Motor neuron (in vitro differentiated cells): ENCODE data around the gene TSPAN17. TPM values are rescaled to one million over a fixed set of nuclear protein-coding genes. Genes with fewer than 3 reads are reported as not detected.
A peak's percentile ranks its signal among the peaks of the same experiment; 100 is the strongest.

ENCODE experiments used
- ATAC-seq, 8 experiments: fragments of 200-7000 bp; cut with Tn5 transposase; replicated peaks in 6 of 8; 2 replicates each; pipeline ENCODE4 v1.8.0; 2021; ENCODE audit warnings: mild to moderate bottlenecking in 8 of 8, moderate library complexity in 8 of 8
- H3K27ac ChIP-seq, 2 donors: fragments of 250-450 bp; sonication (Bioruptor Pico); 2 replicates each; pipeline ENCODE4 v1.9.0; 2021; ENCODE audit warnings: antibody characterized with exemption in 2 of 2, mild to moderate bottlenecking in 2 of 2, moderate library complexity in 1 of 2
- H3K4me1 ChIP-seq, 2 donors: fragments of 250-450 bp; sonication (Bioruptor Pico); replicated peaks in 1 of 2; 2 replicates each; pipeline ENCODE4 v1.6.1; 2021; ENCODE audit warnings: antibody characterized with exemption in 2 of 2, mild to moderate bottlenecking in 2 of 2, moderate library complexity in 1 of 2
- H3K4me3 ChIP-seq, 5 donors: fragments of 250-450 bp; sonication (Bioruptor Pico); 2 replicates each; pipeline ENCODE4 v1.9.0; 2021; ENCODE audit warnings: antibody characterized with exemption in 5 of 5, mild to moderate bottlenecking in 5 of 5, moderate library complexity in 4 of 5
- WGBS, 10 experiments: fragments of 450-650 bp; shearing (Covaris generic); methylation state at CpG; one replicate each; pipeline ENCODE4 v1.0.0; 2022; 5-methylcytosine and 5-hydroxymethylcytosine counted together
- in situ Hi-C, 9 experiments: fragments of 400-800 bp; cut with MboI; loops; one replicate each; pipeline ENCODE4 v1.15.0; 2021; ENCODE audit warnings: low sequenced_read_pairs in 9 of 9, low pct_unique_long_range_greater_than_20kb in 2 of 9; ENCODE audit not compliant: unreplicated experiment in 9 of 9
- total RNA-seq, 8 experiments: library from RNA; unstranded; fragments of 300-600 nt; gene quantifications; 2 replicates each; pipeline versions ENCODE4 v1.2.3 to v1.2.4, GENCODE V29; 2022

TSPAN17 gene
- total RNA-seq, 8 experiments from 2014 or later = 16.5 to 62.7 (median 25.1) TPM

DNA sequence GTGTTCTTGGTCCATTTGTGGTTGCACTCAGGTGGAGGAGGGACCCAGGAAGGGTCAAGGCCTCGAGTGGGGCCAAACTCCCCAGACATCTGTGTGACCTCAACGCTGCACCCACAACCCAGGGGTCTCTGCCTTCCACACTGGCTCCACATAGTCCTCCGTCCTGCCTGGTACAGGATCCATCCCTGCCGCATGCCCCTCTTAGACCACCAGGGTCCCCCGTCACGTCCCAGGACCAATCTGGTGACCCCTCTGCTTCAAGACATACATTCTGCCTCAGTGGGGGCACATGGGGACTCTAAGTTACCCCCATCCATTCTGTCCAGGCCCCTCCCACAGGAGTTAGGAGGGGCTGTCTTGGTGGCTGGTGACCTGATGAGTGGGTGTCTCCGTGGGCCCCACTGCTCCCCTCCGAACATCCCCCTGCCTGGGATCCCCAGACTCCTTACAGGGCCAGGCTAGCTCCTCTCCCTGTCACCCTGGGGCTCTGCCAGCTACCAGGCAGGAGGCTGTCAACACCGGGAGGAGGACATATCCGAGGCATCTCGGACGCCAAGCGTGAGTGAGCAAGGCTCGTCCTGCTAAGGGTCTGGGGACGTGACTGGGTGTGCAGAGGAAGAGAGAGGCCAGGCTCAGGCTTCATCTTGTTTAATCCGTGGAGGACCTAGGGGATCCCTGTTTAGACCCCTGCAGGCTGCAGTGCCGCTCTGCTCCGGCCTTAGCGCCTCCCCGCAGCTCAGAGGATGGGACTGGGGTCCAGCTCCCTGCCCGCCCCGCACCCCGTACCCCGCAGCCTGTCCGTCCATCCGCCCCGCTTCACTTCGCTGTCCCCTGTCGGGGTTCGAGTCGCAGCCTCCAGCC lies 32.3 kb downstream of the TSPAN17 start:
- Histone ChIP-seq H3K4me1 (peaks cover 6 to 16% of the 10 kb centered on the region in 2 donors), H3K27ac (no peak overlapping the region), H3K4me3 (no peak overlapping the region)
- 67 to 96% (median 69%) methylated on average over 1 to 5 of the region's 31 CpGs; no CpG with 5 or more reads in 7 of the 10 experiments for WGBS, 10 experiments
- peak in 3 of 8 experiments; percentile 3 to 33 (median 3) for ATAC-seq
- in situ Hi-C loops = no loop called here

- Histone ChIP-seq H3K4me1 (peaks cover 6 to 16% of the 10 kb centered on the region in 2 donors), H3K4me3 (no peak overlapping the region), H3K27ac (no peak overlapping the region)
- peak in 7 of 8 experiments; percentile 3 to 78 (median 38) for ATAC-seq
- in situ Hi-C loops = no loop called here
- WGBS, 10 experiments = 66% methylated on average over 12 of the region's 33 CpGs; no CpG with 5 or more reads in 9 of the 10 experiments
Observed at GRCh38 chr5:176680226-176680563, 32.9 kb downstream of the TSPAN17 start.

DNA sequence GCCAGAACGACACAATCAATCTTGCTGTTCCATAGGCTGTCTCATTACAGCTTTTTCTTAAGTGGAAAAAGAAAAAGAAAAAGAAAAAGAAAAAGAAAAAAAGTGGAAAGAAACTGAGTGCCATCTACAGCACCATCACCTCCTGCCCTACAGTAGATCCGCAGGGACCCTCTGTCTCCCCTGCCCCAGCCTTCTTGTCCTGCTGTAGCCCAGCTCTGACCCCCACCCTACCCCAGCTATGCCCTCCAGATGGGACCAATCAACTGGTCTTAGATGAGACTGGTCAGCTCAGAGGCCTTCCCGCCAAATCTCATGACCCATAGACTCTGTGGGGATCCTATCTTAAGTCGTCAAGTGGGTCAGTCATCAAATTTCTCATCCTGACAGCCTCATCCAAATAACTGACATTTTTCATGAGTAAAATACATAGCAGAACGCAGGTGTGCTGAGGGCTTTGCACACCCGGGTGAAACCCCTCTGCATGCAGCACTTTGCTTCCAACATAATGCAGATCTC lies 34.8 kb downstream of the TSPAN17 start:
- WGBS, 10 experiments = 0 to 93% (median 70%) methylated on average over 1 to 4 of the region's 6 CpGs; no CpG with 5 or more reads in 1 of the 10 experiments
- in situ Hi-C loops = no loop called here
- Histone ChIP-seq H3K27ac (no peak overlapping the region), H3K4me1 (peaks cover 0 to 3% of the 10 kb centered on the region in 2 donors), H3K4me3 (no peak overlapping the region)
- ATAC-seq = no peak

GRCh38 chr5:176685010-176685409 lies 37.7 kb downstream of the TSPAN17 start:
- H3K4me3 ChIP-seq = no peak overlapping the region
- H3K27ac ChIP-seq = no peak overlapping the region
- peaks cover 0 to 6% of the 10 kb centered on the region in 2 donors for H3K4me1 ChIP-seq
- in situ Hi-C loops = no loop called here
- no peak for ATAC-seq

DNA sequence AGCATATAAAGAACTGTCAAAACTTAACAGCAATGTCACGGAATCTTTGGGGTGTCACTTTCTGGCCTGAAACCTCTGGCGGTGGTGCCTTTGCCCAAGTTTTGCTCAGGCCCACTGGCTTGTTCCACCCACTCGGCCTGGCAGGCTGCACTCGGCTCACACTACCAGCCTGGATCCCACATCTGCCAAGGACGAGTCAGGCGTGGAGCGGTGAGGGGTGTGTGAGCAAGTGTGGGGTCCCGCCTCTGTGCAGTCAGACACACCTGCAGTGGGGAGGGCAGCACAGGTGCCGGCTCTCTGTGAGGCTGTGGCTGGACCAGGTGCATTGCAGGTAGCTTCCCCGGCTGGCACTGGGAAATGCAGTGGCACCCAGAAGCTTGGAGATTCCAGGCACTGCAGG lies 40.0 kb downstream of the TSPAN17 start:
- in situ Hi-C loops = no loop called here
- Histone ChIP-seq H3K4me3 (no peak overlapping the region), H3K4me1 (peaks cover under 1 to 3% of the 10 kb centered on the region in 2 donors), H3K27ac (no peak overlapping the region)
- no peak for ATAC-seq
- 11 to 89% (median 81%) methylated on average over 1 to 6 of the region's 10 CpGs; no CpG with 5 or more reads in 1 of the 10 experiments for WGBS, 10 experiments

DNA sequence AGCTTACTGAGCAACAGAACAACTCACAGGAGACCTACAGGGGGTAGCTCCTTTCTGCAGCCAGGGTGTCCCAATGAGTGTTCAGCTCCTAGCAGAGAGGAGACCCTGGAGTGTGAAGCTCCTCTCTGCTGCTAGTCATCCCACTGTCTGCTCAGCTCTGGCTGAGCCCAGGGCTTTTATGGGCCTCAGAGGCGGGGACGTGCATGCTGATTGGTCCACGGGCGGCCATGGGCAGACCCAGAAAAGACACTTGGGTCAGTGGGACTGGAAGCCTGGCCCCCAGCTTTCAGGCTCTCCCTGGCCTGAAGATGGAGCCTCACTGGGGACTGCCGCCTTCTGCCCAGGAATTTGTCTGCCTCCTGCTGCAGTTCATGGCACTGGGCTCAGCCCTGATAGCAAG lies 40.6 kb downstream of the TSPAN17 start:
- 25 to 86% (median 54%) methylated on average over 4 of the region's 5 CpGs; no CpG with 5 or more reads in 7 of the 10 experiments for WGBS, 10 experiments
- in situ Hi-C loops = no loop called here
- peak in 5 of 8 experiments; percentile 20 to 91 (median 53) for ATAC-seq
- Histone ChIP-seq H3K4me1 (peaks cover 7 to 8% of the 10 kb centered on the region in 2 donors), H3K27ac (no peak overlapping the region), H3K4me3 (no peak overlapping the region)

- Histone ChIP-seq H3K4me3 (no peak overlapping the region), H3K4me1 (peaks cover 15 to 17% of the 10 kb centered on the region in 2 donors), H3K27ac (no peak overlapping the region)
- in situ Hi-C loops = no loop called here
- no peak for ATAC-seq
- 0 to 100% (median 63%) methylated on average over 1 to 4 of the region's 7 CpGs; no CpG with 5 or more reads in 2 of the 10 experiments for WGBS, 10 experiments
Observed at GRCh38 chr5:176690911-176691310, 43.6 kb downstream of the TSPAN17 start.

- H3K4me1 ChIP-seq = peaks cover 15 to 23% of the 10 kb centered on the region in 2 donors
- no peak overlapping the region for H3K4me3 ChIP-seq
- in situ Hi-C loops = no loop called here
- 33 to 100% (median 71%) methylated on average over 1 of the region's 1 CpG; no CpG with 5 or more reads in 5 of the 10 experiments for WGBS, 10 experiments
- no peak for ATAC-seq
- H3K27ac ChIP-seq = no peak overlapping the region
Observed at GRCh38 chr5:176691524-176691923, 44.2 kb downstream of the TSPAN17 start.

DNA sequence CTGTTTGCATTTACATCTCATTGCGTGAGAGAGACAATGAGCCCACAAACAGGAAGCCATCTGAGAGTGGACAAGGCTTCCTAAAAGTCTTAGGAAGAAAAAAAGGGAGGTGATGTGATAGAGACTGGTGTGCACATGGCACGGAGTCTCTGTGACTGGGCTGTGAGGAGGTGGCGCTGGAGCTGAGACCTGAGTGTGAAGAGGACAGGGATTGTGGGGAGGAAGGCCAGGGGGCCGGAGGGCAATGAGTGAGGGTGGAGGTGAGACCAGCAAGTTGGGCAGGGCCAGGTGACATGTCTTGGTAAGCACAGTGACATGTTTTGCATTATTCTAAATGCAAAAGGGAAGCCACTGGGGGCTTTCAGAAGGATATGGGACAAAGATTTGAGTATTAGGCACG lies 45.0 kb downstream of the TSPAN17 start:
- Histone ChIP-seq H3K27ac (peak overlapping the region; percentile 34 to 47), H3K4me1 (peaks cover 15 to 29% of the 10 kb centered on the region in 2 donors), H3K4me3 (no peak overlapping the region)
- no peak for ATAC-seq
- in situ Hi-C loops = no loop called here
- 0 to 100% (median 58%) methylated on average over 1 to 4 of the region's 5 CpGs; no CpG with 5 or more reads in 3 of the 10 experiments for WGBS, 10 experiments

DNA sequence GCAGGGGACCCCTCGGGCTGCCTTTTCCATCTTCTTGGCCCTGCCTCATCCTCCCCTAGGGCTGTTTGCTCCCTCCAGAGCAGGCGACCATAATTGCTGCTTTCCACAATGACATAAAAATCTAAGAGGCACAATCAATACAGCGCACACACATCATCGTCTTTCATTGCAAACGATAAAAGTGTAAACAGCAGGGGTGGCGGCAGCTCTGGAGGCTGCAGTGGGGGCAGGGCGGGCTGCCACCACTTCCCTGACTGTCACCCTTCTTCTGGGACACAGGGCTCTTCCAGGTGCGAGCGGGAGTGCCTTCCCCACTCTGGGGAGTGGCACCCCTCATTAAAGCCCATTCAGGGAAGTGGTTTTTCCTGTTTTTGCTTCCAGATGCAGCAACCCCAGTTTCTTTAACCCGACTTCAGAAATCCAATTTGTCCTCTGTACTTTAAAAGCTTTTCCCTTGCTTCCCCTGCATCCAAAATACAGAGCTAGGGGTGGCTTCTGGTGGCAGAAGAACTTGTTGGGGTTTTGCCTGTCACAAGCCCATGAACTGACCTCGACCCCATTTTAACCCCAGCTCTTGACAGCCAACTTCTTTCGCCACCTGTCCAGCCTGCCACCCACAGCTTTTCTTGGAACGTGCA lies 45.7 kb downstream of the TSPAN17 start:
- Histone ChIP-seq H3K27ac (peak overlapping the region; percentile 34 to 47), H3K4me3 (no peak overlapping the region), H3K4me1 (peaks cover 21 to 34% of the 10 kb centered on the region in 2 donors)
- peak in 5 of 8 experiments; percentile 47 to 81 (median 57) for ATAC-seq
- in situ Hi-C loops = no loop called here
- 13 to 67% (median 46%) methylated on average over 2 to 9 of the region's 13 CpGs; no CpG with 5 or more reads in 3 of the 10 experiments for WGBS, 10 experiments

- Histone ChIP-seq H3K4me1 (peaks cover 26 to 37% of the 10 kb centered on the region in 2 donors), H3K27ac (no peak overlapping the region), H3K4me3 (no peak overlapping the region)
- WGBS, 10 experiments = 5 to 92% (median 59%) methylated on average over 5 to 10 of the region's 13 CpGs; no CpG with 5 or more reads in 3 of the 10 experiments
- ATAC-seq = peak in 1 of 8 experiments; percentile 14
- in situ Hi-C loops = no loop called here
Observed at GRCh38 chr5:176693477-176693851, 46.2 kb downstream of the TSPAN17 start.

DNA sequence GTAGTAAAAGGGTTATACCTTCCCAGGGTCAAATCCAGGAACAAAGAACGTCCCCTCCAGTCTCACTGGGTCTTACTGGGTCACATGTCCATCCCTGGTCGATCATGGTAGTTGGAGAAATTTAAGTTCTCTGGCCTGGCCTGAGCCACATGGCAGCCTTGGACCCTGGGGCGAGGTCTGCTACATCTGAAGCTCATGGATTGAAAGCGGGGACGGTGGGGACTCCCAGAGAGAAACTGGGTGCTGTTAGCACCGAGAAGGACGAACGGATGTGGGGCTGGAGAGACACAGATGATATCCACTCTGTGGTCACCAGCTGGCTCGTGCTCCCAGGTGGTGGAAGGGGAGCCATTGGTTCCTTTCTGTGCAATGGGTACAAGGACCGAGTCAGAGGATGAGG lies 46.9 kb downstream of the TSPAN17 start:
- no peak for ATAC-seq
- H3K4me1 ChIP-seq = peaks cover 32 to 44% of the 10 kb centered on the region in 2 donors
- H3K4me3 ChIP-seq = no peak overlapping the region
- H3K27ac ChIP-seq = no peak overlapping the region
- in situ Hi-C loops = no loop called here
- WGBS, 10 experiments = 21 to 100% (median 67%) methylated on average over 1 to 9 of the region's 10 CpGs; no CpG with 5 or more reads in 4 of the 10 experiments

DNA sequence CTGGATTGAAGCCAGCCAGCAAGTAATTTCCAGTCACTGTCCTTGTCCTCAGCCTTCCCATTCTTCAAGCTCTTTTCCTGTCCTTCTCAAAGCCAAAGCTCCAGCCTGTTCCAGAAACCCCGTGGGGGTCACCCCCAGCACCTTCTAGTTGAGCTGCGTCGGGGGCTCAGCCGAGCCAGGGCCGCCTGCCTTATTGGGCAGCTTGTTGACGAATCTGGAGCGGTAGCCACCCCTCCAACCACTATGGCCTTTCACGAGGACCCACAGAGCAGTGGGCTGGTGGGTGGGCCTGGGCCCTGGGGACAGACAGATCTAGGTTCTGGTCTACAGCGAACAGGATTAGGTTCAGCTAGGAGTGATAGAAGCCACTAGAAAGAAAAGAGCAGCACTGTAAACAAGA lies 47.3 kb downstream of the TSPAN17 start:
- 40 to 100% (median 78%) methylated on average over 1 to 5 of the region's 9 CpGs; no CpG with 5 or more reads in 3 of the 10 experiments for WGBS, 10 experiments
- in situ Hi-C loops = no loop called here
- Histone ChIP-seq H3K4me1 (peaks cover 36 to 44% of the 10 kb centered on the region in 2 donors), H3K4me3 (no peak overlapping the region), H3K27ac (no peak overlapping the region)
- ATAC-seq = no peak
